Activated naive CD4-positive, alpha-beta T cell treated with anti-CD3 and anti-CD28 coated beads, Interleukin-2, amount 50 U/mL, for 16 hours (primary cell): ENCODE results near the gene CYP2U1.
A peak's percentile ranks its signal among the peaks of the same experiment; 100 is the strongest.
"Not testable (repeated sequence)": the region's sequence is repeated elsewhere in the genome, so short reads cannot be mapped to it uniquely, and the experiment has no call there.

Experiments
- DNase-seq: peaks from one replicate; pipeline ENCODE4 v3.0.0-alpha.2; 2020

CYP2U1 gene

DNA sequence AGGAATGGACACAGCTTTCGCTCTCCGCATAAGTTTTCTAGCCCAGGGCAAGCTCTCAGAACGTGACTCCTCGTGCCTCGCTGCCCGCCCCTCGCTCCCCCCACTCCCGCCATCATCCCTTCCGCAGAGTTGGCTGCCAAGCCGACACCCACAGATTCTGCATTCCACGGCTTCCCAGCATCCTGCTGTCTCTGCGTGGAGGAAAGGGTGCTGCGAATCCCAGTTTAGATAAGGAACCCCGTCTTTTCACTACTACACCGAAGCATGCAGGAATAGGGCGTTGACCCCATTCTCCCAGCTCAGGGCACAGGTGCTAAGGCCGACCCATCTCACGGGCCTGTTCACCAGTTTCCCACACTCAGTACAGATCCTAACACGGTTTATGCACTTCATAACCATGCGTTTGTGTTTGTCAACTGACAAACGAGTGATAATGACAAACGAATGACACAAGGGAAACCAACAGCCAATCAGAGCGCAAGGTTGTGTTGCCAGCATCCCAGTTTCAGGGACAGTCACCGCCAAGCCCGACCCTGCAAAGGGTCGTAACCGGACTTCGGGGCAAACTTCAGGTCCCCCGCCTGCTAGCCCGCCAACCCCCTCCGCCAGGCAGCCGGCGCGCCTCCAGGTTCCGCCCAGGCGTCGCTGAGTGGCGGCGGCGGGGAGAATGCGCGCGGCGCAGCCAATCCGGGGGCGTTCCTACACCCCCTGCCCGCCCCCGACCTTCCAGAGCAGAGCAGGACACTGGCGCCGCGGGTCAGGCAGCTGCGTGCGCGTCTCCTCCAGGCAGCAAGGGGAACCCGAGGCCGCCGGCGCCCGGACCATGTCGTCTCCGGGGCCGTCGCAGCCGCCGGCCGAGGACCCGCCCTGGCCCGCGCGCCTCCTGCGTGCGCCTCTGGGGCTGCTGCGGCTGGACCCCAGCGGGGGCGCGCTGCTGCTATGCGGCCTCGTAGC is at the start of gene CYP2U1:
TSS of gene CYP2U1 (plus strand) at position 729 of the 954 bp plus-strand sequence. CDS start at position 824, 95 bp downstream.
- DNase-seq: peak; percentile 80

DNA sequence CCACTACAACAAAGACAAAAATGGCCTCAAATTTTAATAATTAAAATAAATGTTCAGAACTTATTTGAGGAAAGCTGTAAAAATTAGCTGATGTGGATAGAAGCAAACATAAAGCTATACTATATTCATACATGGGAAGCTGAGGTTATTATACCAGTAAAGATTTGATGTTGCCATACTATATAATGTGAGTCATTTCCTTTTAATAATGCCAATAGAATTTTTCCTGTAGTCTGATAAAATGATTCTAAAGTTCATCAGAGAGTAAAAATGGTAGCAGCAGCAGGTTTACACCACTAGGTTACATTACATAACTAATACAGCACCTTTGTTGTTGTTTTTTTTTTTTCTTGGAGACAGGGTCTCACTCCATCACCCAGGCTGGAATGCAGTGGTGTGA is 45.5 kb upstream of the CYP2U1 start:
- no peak for DNase-seq

DNA sequence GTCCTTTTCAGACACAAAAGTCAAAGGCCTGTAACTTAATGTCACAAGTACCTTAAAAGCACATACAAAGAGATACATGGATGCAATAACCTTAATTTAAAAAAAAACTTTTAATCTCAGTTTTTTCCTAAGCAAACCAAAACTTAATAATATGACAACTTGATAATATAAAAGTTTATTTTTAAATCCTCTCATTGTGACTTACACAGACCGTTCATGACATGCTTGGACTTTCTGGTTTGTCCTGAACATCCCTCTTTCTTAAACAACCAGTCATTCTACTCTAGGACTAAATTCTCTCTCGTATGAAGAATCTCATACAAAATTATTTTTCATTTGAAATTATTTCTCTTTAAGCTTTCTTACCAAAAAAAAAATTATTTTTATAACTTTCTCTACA is 43.1 kb upstream of the CYP2U1 start:
- no peak for DNase-seq

DNA sequence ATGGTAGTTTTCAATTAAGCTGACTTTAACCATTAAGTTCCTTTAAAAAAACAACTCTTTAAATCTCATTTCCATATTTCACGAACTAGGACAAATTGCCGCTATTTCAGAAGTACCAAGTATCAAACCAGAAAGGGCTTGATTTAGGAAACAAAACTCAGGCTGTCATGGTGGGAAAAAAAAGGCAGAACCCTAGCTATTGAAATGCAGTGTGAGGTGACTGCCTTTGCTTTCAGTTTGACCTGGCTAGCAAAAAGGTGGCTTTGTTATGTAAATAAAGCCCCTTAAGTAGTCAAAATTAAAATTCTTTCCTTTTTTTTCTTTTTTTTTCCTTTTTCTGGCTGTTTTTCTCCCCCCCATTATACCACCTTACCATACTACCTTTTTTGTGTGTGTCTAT is 40.6 kb upstream of the CYP2U1 start:
- no peak for DNase-seq

DNA sequence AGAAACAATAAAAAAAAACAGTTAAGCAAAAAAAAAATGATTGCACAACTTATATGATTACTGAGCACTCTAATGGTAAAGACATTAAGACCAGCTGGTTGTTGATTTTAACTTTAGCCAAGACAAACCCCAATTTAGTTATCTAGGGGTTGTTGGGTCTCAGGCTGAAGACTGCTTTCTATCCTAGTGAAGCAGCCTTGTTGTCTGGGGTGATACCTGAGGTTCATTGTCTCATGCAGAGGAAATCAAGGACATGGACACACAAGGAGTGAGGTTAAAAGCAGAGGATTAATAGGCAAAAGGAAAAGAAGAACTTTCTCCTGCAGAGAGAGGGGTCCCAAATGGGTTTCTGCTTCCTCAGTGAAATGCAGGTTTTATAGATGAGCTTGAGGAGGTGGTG is 40.0 kb upstream of the CYP2U1 start:
- no peak for DNase-seq

DNA sequence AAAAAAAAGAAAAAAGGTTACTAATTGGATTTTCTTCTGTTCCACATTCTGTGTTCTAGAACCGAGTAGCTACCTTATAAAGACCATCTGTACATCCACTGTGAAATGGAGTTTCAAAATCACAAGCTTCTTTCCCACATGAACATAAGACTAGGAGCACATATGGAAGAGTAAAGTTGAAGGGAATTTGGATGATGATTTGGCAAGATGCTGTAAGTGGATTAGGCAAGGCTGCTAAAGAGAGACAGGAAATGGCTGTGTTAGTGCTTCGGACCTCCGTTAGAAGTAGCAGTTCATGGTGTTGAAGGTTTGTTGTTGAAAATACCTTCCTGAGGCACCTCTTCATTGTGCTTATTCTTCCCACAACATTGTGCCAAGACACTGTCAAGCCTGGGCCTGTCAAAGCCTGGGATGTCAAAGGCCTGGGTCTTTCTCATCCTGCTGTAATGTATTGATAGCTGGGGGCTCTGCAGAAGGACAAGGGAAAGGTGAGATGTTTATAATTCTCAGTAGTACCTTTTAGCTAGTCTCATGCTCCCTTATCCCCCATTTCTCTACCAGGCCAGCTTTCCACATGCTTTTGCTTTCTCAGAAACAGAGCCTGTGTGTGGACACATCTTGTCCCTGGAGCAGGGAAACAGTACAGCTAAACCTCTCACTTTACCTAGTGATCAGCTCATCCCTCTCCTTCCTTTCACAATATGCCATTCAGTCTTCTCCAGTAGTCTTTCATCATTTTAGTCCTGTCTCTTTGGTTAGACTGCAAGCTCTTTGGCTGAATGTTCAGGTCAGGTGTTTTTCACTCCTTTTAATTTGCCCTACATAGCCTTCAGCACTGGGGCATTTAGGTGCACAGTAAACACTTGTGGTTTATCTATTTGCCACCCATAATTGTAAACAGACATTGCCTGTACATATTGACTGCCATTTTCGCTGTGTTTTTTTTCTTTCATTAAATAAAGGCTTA is 37.9 kb upstream of the CYP2U1 start:
- no peak for DNase-seq

DNA sequence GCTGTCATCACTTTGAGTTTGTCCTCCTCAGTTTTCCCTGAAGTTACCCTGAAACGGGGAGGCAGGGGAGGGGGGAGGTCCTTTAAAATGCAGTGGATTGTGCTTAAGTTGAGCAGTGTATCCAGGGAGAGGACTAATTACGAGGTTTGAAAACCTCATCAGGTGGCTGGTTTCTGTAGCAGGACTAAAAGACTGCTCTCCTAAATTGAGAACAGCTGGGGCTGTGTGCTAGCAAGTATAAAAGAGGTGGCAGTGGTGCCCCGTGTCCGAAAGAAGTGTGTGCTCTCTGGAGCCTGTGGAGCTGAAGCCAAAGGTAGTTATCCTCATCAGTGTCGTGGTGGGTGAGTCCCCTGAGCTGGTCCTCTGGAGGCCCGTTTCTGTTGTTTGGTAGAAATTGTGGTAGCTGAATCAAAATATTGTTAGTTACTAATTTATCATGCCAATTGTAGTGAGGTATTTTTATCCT is 37.2 kb upstream of the CYP2U1 start:
- DNase-seq: no peak

DNA sequence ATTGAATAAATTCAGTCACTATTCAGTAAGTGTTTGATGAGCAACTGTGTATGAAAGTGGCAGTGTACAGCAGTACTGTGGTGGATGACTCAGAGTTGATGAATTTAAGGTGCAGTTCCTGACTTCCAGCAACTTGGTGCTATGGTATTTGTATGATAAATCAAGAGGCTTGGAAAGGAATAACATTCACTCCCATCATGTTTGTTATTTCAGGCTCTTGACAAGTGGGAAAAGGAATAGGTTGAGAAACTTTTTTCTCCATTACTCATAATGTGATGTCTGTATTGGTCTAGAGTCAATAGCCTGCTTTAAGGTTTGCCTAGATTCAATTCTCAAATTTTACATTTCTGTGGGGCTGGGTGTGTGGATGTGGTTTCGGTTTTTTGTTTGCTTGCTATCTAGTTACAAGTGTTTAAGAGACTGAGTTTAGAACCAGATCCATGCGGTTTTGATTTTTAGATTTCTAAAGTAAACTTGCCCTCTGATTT is 35.1 kb upstream of the CYP2U1 start:
- no peak for DNase-seq

DNA sequence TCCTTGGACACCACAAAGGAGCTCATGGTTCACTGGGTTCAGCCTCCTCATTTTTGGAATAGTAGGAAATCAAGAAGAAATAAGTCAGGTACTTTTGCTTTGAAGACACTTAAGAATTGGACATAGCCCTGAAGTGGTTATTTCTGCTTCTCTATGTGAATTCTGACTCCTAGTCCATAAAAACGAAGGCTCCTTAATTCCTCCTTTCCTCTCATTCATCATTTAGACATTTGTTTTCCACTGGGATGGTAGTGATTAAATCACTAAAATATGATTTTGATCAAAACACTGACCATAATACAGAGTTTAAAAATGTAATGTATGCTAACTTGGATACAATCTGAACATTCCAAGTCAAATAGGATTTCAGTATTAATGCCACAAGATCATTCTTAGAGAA is 34.7 kb upstream of the CYP2U1 start:
- no peak for DNase-seq

DNA sequence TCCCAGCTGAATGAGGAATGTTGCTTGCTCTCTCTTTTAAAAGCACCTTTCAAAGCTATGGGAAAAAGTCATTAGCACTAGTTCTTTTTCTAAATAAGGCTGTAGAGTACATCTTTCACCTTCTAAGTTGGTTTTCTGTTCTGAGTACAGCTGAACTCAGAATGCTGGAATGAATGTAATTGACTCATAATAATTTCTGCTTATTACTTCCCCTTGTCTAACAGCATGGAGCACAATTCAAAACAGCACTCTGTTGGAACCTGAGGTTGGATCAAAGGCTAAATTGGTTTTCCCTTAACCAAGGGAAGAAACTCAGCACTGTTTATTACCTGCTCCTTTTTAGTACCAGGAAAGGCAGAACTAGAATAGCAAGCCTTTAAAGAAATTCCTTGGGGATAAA is 33.5 kb upstream of the CYP2U1 start:
- DNase-seq: no peak

DNA sequence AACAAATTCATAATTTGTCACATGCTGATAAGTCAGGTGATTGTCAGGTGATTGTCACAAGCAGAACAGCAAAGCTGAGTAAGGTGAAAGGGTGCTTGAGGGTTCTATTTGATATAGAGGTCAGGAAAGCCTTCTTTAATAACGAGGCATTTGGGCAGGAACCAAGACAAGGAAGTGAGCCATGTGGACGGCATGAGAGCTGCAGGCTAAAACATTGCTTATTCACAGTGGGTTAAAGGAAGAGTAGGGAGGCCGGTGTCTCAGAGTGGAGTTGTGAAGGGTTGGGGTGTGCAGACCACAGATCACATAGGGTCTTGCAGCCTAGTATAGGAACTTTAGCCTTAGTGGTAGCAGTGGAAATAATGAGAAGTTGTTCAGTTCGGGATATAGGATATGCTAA is 31.3 kb upstream of the CYP2U1 start:
- DNase-seq: no peak

DNA sequence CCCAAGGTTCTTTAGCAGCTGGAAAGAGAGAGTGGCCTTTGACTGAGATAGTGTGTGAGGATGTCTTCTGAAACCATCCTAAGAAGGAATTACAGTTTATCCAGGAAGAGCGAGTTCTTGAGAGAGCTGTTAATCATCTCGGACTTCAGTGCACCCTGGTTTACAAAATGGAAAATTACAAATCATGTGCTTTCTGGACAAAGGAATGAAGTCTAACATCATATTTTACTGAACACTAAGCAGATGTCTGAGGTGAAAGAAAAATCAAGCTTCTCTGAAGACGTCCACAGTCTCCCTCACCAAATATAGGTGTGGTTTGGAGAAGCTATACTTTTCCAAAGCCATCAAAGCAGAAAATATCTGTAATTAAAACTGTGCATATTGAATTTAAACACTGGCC is 30.8 kb upstream of the CYP2U1 start:
- DNase-seq: no peak

DNA sequence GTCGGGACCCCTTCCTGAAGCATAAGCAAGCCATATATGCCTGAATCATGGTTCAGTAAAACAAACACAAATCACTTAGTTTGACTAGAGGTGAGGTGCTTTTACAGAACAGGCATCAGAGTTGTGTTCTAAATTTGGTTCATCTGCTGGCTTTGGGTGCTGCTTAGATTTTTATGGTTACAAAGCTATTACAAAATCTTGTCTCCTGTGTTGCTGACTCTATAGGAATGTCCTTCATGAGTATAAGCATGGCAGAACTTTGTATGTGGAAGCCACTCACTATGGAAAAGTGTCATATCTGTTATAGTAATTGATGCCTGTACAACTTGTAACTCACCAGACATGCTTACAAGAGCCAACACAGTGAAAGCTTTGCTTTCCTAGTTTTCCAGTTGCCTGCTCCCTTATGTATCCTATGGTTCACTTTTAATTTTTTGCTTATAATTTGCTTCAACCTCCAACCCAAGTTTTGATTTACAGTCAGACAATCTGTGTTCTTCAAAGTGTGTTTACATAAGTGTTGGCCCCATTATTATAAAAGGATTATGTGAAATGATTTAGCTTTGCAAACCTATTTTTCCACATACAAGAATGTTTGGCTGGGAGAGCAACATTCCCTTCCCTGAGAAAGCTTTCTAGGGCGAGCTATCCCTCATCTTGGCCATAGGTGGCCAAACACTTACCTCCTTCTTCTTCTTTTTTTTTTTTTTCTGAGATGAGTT is 30.0 kb upstream of the CYP2U1 start:
- DNase-seq: no peak

DNA sequence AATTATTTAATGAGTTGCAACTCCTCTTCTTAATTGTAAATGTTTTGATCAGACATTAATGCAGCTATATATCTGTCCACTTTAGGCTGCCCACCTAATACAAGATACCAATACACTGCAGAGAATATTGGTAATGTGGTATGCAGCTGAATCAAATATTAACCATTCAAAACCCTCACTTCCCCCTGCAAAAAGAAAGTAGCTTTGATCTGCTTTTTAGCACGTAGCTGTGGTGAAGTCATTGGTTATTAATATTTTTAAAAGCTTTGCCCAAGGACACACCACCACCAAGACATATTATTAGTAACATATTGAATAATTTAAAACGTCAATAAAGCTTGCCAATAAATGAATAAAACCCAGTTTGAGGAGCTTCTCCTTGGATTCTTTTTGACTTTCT is 28.6 kb upstream of the CYP2U1 start:
- no peak for DNase-seq

DNA sequence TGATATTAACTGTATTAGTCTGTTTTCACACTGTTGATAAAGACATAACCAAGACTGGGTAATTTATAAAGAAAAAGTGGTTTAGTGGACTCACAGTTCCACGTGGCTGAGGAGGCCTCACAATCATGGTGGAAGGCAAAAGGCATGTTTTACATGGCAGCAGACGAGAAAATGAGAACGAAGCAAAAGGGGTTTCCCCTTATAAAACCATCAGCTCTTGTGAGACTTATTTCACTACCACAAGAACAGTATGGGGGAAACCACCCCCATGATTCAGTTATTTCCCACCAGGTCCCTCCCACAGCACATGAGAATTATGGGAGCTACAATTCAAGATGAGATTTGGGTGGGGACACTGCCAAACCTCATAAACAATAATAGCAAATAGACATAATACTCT is 26.3 kb upstream of the CYP2U1 start:
- not testable (repeated sequence) for DNase-seq

DNA sequence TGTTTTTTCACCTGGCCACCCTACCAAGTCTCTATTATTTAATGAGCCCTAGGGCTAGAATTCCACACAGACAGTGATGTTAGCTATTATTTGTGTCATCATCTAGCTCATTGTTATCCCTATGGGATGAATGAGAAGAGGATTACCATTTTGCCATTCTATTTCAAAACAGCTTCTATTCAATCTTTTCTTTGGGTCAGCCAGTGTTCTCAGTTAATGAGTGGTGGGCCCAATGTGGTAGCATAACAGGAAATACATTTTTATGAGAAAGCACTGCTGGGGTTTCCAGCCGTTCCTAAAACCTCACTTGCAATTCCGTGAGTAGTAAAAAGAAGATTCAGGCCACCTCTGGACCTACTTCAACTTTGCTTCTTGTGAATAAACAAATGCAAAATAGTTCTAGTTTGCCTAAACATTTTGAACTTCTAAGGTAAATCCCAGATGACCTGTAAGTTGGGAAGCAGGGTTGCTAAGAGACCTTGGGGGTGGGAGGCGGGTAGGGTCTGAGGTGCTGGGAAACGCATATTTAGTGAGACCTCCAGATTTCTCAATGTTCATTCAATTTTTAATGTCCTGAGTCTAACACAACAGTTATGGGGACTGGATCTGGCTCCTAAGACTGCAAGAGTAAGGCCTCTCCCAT is 24.8 kb upstream of the CYP2U1 start:
- no peak for DNase-seq

DNA sequence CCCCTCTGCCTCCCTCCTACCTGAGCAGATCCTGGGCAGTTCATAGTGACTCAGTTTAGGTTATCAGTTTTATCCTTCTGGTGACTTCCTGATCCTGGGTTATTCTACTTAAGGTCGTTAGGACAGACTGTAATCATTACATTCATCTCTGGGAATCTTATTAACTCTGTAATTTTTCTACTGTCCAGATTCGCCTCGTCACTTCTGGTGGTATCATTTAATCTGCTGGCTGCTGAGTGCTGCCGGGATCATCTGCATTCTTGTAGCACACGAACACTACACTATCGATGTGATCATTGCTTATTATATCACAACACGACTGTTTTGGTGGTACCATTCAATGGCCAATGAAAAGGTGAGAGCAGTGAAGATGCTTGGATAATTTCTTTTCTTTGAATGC is 23.0 kb upstream of the CYP2U1 start:
- DNase-seq: no peak

DNA sequence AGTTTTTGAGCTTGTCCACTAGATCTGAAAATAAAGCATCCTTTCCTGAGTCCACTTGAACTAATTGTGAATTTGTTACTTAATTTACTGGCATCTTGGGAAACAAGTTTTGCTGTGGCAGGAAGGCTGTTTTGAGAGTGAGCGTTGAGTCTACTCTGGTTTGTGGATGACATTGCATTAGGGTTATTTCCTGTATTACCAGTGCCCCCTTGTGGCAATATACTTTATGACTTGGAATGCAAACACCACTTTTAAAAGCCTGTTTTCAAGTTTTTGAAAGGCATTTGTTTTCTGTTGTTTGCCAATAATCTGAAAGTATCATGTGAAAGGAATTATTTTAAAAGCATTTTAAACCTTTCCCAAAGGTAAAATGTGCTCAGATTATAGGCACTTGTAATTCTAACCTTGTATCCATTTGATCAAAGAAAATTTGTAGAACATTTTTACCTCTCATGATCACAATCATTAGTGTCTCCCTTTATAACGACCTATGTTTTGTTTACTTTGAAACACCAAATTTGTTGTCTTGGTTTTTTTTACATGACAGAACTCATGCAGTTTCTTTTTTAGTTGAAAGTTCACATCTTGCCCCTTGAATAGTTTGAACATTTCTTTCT is 18.0 kb upstream of the CYP2U1 start:
- no peak for DNase-seq

DNA sequence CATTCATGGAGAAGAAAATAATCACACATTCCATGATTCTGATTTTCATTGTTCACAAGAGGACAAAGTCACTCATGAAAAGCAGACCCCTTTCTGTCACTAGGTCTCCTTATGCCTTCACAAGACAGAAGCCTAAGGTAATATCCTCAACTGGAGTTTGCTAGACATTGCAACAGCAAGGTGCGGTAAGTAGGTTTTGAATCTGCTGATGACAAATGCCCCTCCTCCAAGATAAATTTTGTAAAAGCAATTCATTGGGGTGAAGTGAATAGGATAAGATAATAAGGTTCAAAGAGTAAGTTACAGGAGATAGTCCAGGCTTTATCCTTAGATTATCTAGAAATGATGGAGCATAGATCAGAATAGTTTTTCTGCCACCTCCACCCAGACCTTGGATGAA is 16.1 kb upstream of the CYP2U1 start:
- no peak for DNase-seq

DNA sequence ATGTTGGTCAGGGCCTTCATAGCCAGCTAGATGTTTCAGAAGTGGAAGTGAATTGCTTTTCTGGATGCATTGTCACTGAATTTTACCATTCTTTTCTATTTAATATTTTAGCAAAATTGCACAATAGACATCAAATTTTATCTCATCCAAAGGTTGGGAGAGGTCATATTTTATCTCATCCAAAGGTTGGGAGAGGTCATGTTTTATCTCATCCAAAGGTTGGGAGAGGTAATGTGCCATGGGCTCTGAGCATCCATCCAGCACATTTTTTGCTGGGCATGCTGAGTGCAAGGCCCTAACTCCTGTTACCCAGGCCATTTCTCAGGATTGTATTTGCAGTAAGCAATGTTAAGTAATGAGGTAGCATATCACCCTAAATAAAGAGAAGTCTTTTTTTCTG is 14.7 kb upstream of the CYP2U1 start:
- DNase-seq: no peak

DNA sequence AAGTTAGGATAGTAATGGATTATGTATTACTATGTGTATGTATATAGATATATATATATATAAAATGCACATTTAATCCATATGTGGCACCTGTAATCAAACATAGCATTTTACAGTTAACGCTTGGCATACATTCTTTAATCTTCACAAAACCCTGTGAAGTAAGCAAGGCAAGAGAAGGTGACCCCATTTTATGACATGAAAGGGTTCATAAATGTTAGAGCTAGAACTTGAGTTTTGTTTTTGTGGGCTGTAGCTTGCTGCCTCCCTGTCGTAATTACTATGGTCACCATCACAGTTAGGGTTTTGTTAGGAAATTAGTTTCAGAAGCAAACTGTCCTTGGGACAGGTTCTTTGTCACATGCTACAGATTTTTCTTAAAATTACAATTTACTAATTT is 13.8 kb upstream of the CYP2U1 start:
- DNase-seq: no peak
